ENCODE data around the gene PTK6.

Gene PTK6

GRCh38 chr20:63542696-63543095 is 5.5 kb upstream of the PTK6 start:
- no peak for DNase-seq

DNA sequence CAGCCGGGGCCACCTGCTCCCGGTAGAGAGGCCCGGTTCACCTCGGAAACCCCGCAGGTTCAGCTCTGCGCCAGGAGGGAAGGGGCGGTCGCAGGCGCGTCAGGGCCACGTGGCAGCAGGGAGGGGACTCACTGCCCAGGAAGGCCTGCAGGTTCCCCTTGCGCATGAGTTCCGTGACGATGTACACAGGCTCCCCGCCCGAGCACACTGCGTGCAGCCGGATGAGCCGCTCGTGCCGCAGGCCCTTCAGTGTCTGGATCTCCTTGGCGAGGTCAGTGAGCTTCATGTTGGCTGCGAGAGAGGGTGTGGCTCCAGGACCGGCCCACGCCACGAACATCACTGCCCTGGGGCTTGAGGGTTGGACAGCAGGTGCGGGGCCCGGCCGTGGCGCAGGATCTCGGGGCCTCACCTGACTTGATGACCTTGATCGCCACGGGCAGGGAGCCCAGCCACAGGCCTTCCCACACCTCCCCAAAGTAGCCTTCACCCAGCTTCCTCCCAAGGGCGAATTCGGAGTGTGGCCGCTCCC is 4.9 kb upstream of the PTK6 start:
- DNase-seq: no peak

- DNase-seq: no peak
Observed at GRCh38 chr20:63541371-63541770, 4.2 kb upstream of the PTK6 start.

DNA sequence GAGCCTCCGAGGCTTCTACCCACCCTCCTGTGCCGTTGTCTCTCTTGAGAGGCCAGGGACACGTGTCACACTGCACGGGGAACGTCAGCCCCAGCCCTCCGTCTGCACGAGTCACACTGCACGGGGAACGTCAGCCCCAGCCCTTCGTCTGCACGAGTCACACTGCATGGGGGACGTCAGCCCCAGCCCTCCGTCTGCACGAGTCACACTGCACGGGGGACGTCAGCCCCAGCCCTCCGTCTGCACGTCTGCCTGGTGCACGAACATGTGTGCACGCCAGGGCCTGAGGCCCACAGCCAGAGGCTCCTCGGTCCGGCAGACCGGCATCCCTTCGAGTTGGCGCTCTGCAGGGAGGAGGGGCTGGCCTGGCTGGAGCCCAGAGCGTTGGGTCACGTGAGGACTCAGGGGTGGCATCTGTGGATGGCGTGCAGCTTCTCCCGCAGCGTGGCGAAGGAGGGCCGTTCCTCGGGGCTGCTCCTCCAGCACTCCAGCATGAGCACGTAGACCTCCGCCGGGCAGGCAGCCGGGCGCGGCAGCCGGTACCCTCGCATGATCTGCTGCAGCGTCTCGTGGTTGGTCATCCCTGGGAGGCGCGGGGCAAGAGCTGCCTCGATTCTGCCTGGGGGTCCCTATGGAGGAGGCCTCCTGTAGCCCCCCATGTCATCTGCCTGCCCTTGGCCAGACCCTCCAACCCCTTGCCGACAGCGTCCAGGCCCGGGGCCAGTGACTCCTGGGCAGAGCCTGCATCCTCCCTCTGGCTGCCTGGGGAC is 3.4 kb upstream of the PTK6 start:
- no peak for DNase-seq

- no peak for DNase-seq
Observed at GRCh38 chr20:63539441-63540370, 2.5 kb upstream of the PTK6 start.

DNA sequence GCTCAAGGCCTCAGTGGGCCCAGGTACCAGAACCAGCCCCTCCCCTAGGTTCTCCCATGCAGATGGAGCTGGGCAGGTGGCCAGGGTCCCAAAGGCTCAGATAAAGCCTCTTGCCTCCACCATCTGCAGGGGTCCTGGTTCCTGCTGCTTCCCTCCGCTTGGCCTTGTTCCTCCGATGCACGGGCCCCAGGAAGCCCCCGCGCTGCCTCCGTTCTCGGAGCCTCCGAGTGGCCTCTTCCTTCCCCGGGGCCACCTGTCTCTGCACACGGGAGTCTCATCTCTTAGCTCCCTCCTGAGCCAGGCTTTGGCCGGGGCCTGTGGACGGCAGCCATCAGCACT is 1.9 kb upstream of the PTK6 start:
- no peak for DNase-seq

GRCh38 chr20:63538204-63539091 is 1.3 kb upstream of the PTK6 start:
- no peak for DNase-seq

DNA sequence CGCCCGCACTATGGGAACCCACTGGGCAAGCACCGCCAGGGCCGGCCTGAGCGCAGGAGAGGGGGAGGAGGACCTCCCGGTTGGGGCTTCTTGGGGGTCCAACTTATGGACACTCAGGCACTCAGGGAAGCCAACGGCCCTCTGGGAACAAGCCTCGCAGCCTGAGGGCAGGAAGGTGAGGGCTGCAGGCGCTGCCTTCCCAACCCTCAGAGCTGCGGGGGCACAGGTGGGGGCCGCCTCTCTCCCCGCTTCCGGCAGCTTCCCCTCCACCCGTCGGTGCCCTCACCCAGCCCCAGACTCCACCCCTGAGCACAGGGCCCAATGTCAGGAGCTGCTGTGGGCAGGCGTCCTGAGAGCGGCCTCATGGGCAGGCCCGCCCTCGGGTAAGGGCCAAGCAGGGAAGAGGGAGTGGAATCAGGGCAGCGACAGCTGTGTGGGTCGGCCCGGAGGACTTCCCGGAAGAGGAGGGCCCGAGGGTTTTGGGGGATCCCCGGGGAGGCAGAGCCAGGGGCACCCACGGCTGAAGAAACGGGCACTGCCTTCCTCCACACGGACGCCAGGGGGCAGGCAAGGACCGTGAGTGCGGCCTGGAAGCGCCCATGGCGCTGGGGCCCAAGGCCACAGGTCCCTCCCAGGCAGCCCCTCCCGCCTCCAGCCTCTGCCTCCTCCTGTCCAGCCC is 488 bp upstream of the PTK6 start:
- DNase-seq: peak; percentile 79 to 81

- DNase-seq: no peak
Observed at GRCh38 chr20:63536241-63536977, 767 bp downstream of the PTK6 start.

DNA sequence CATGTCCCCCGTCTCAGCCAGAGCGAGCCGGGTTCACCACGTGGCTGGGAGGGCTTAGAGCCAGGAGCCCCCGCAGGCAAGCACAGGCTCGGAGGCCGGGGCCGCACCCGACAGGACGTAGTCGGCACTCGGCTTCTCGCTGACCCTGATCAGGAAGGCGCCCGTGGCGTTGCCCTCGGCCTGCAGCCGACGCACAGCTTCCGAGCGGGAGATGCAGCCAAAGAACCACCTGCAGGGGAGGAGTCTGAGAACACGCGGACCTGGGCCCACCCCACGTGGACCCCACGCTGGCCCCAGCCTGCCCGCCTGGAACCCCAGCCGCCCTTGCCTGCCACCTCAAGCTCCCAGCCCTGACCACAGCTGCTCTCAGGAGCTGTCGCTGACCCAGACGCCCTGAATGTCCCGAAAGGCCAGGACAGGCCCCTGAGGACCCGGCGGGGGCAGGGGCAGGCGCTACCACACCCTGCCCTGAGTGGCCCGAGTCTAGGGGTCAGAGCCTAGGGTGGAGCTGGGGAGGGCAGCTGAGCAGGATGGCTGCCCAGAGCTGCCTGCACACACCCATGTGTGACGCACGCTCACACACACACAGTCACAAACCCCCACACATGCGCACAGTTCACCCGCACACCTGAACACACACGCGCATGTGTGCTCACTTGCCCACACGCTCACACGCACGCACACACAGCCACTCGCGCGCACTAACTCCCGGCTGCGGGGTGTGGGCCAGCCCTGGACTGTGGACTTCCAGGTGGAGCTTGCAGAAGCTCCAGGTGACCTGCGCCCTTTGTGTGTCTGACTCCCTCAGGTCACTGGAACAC is 2.1 kb downstream of the PTK6 start:
- no peak for DNase-seq

GRCh38 chr20:63534427-63534830 is 2.7 kb downstream of the PTK6 start:
- DNase-seq: no peak

DNA sequence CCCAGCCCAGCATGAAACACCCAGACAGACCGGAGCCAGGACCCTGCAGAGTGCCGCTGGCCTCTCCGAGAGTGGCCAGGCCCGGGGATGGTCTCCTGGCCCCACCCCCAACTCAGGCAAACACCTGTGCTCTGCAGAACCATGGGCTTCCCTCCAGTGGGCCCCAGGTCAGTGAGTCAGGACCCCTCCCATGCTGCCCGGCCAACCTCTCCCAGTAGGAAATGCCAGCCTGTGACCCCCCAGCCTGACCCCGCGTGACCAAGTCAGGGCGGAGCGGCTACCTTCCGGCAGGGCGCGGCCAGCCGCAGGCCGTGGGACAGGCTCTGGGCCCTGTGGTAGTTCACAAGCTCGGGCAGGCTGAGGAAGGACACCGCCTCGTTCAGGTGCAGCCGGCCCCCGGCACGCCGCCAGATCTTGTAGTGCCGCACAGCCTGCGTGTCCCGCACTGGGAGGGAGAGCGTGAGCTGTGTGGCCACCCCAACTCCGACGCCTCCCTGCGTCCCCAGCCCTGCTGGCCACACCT is 3.2 kb downstream of the PTK6 start:
- DNase-seq: no peak

GRCh38 chr20:63533388-63533787 is 3.8 kb downstream of the PTK6 start:
- DNase-seq: no peak

DNA sequence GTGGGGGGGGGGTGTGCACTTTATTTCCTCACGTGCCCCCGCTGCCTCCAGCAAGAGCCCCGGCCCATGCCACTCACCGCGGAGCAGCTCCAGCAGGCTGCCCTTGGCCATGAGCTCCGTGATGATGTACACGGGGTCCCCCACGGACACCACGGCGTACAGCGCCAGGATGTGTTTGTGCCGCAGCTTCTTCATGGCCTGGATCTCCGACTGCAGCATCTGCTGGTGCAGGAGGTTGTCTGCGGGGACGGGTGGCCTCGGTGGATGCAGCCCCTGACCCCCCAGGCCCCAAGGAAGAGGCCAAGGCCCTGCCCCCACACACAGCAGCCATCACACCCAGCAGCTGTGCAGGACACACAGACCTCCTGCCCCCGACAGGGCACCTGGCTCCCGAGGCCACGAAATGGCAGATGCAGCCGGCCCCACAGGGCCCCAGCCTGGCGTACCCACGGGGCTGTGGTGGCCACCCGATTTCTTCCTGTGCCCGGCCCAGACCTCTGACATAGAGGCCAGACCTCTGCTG is 4.7 kb downstream of the PTK6 start:
- DNase-seq: no peak

GRCh38 chr20:63531686-63532448 is 5.3 kb downstream of the PTK6 start:
- DNase-seq: no peak

GRCh38 chr20:63530788-63531160 is 6.4 kb downstream of the PTK6 start:
- no peak for DNase-seq

DNA sequence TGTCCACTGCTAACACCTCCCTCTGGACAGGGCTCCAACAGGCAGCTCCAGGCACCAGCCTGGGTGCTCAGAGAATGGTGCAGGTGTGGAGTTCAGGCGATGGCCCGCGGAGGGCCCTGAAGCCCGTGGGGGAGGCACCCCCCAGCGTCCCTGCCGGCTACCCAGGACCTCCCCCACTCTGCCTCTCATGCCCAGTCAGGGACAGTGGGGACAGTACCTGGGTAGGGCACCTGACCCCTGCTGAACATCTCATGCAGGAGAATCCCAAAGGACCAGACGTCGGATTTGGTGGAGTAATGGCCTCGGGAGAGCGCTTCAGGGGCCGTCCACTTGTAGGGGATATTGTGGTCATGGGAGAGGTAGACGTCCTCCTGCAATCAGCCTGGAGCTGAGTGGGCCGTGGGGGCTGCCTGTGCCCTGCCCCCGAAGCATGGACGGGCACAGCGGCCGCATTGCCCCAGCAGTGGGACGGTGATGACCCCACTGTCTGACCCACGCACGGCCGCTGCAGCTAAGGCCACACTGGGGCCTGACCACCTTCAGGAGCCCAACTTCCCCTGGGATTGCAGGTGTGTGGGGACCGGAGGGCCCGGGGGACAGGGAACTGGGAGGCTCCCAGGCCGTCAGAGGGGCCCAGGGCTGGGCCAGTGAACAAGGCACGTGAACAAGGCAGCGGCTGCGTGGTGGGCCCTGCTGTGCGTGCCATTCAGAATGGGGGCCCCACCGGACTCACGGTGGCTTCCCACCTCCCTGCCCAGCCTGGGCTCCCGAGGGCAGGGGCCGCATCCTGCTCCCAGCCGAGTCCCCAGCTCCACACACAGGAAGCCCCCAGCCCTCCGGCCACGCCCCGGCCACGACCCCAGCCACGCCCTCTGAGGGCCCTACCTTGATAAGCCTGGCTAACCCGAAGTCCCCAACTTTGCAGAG is 7.1 kb downstream of the PTK6 start:
- no peak for DNase-seq

DNA sequence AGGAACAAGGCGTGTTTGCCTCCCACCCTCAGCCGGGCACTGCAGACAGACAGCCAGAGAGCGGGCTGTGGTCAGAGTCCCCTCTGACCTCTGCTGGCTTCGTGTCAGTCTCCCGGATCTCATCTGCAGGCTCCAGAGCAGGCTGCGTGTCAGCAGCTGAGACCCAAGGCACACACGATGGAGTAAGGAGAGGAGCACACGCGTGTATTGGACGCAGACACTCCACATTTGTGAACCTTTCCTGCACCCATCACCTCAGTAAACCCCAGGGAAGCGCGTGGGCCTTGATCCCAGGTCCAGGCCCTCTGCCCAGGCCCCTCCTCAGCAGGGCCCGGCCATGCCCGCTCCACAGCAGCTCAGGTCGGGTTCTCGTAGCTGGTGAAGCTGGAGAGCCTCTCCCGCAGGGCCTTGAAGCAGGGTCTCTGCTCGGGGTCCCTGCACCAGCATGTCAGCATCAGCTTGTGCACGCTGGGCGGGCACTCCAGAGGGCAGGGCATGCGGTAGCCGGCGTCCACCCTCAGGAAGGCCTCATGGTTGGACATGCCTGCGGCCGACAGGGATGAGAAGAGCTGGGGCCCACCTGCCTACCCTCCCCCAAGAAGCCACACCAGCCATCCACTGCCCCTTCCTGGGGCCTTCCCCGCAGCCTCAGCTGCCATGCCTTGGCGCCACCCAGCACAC is 7.9 kb downstream of the PTK6 start:
- no peak for DNase-seq

Data from Kasumi-1 (cell line).